HG03571 (cell line): ENCODE data around the gene PHF2.
A peak's percentile ranks its signal among the peaks of the same experiment; 100 is the strongest.

Source experiments
- ATAC-seq: cut with Tn5 transposase; IDR thresholded peaks from one replicate; pipeline ENCODE4 v1.9.1; 2021; ENCODE audit not compliant: unreplicated experiment

The PHF2 gene

GRCh38 chr9:93576258-93577077, at the start of gene PHF2:
Gene PHF2 (plus strand): TSS chr9:93576584. CDS start chr9:93576774, 190 bp downstream.
- no peak for ATAC-seq

GRCh38 chr9:93531374-93531773, 45.0 kb upstream of the PHF2 start:
- no peak for ATAC-seq

GRCh38 chr9:93532141-93532540, 44.2 kb upstream of the PHF2 start:
- ATAC-seq: no peak

- ATAC-seq: no peak
Measured at GRCh38 chr9:93533863-93534262, 42.5 kb upstream of the PHF2 start.

- ATAC-seq: no peak
Measured at GRCh38 chr9:93536167-93536566, 40.2 kb upstream of the PHF2 start.

- ATAC-seq: no peak
Measured at GRCh38 chr9:93536874-93537273, 39.5 kb upstream of the PHF2 start.

GRCh38 chr9:93540305-93540704, 36.1 kb upstream of the PHF2 start:
- no peak for ATAC-seq

GRCh38 chr9:93541005-93541404, 35.4 kb upstream of the PHF2 start:
- ATAC-seq: no peak

GRCh38 chr9:93541581-93542349, 34.6 kb upstream of the PHF2 start:
- ATAC-seq: no peak

- ATAC-seq: no peak
Measured at GRCh38 chr9:93543117-93543516, 33.3 kb upstream of the PHF2 start.

- ATAC-seq: no peak
Measured at GRCh38 chr9:93546356-93546755, 30.0 kb upstream of the PHF2 start.

GRCh38 chr9:93549611-93550010, 26.8 kb upstream of the PHF2 start:
- no peak for ATAC-seq

GRCh38 chr9:93552923-93553322, 23.5 kb upstream of the PHF2 start:
- ATAC-seq: no peak

GRCh38 chr9:93555370-93555769, 21.0 kb upstream of the PHF2 start:
- ATAC-seq: no peak

- ATAC-seq: no peak
Measured at GRCh38 chr9:93557366-93558137, 18.8 kb upstream of the PHF2 start.

- no peak for ATAC-seq
Measured at GRCh38 chr9:93558503-93558902, 17.9 kb upstream of the PHF2 start.

- no peak for ATAC-seq
Measured at GRCh38 chr9:93560991-93561390, 15.4 kb upstream of the PHF2 start.

- no peak for ATAC-seq
Measured at GRCh38 chr9:93562157-93562556, 14.2 kb upstream of the PHF2 start.

- no peak for ATAC-seq
Measured at GRCh38 chr9:93565089-93565488, 11.3 kb upstream of the PHF2 start.

GRCh38 chr9:93566408-93567270, 9.7 kb upstream of the PHF2 start:
- peak; percentile 86 for ATAC-seq
